ENCODE results near the gene AMMECR1.

Gene AMMECR1

GRCh38 chrX:110163488-110163887, 154.4 kb downstream of the AMMECR1 start:
- peaks cover 4% of the 10 kb centered on the region for H3K4me1 ChIP-seq
- DNase-seq: no peak
- TF ChIP-seq CTCF (IDR thresholded peaks at IDR 0.05; ENCODE audit: low read depth, low read length): no peak
- no peak overlapping the region for H3K4me3 ChIP-seq (ENCODE audit: low read depth, low read length)
- no peaks in the 10 kb centered on the region for H3K27me3 ChIP-seq
- no peaks in the 10 kb centered on the region for H3K9me3 ChIP-seq
- no peaks in the 10 kb centered on the region for H3K36me3 ChIP-seq

GRCh38 chrX:110162867-110163266, 155.0 kb downstream of the AMMECR1 start:
- no peaks in the 10 kb centered on the region for H3K27me3 ChIP-seq
- no peaks in the 10 kb centered on the region for H3K9me3 ChIP-seq
- peaks cover 4% of the 10 kb centered on the region for H3K4me1 ChIP-seq
- no peak for TF ChIP-seq CTCF (IDR thresholded peaks at IDR 0.05; ENCODE audit: low read depth, low read length)
- DNase-seq: no peak
- H3K4me3 ChIP-seq (ENCODE audit: low read depth, low read length): no peak overlapping the region
- no peaks in the 10 kb centered on the region for H3K36me3 ChIP-seq

- Histone ChIP-seq H3K9me3 (no peaks in the 10 kb centered on the region), H3K4me3 (ENCODE audit: low read depth, low read length) (no peak overlapping the region), H3K27me3 (no peaks in the 10 kb centered on the region), H3K4me1 (peaks cover 4% of the 10 kb centered on the region), H3K36me3 (no peaks in the 10 kb centered on the region)
- no peak for TF ChIP-seq CTCF (IDR thresholded peaks at IDR 0.05; ENCODE audit: low read depth, low read length)
- DNase-seq: no peak
These were observed 155.8 kb downstream of the AMMECR1 start for GRCh38 chrX:110162131-110162530.

GRCh38 chrX:110161361-110161686, 156.6 kb downstream of the AMMECR1 start:
- DNase-seq: no peak
- Histone ChIP-seq H3K4me1 (peaks cover 4% of the 10 kb centered on the region), H3K9me3 (no peaks in the 10 kb centered on the region), H3K27me3 (no peaks in the 10 kb centered on the region), H3K36me3 (no peaks in the 10 kb centered on the region), H3K4me3 (ENCODE audit: low read depth, low read length) (no peak overlapping the region)
- no peak for TF ChIP-seq CTCF (IDR thresholded peaks at IDR 0.05; ENCODE audit: low read depth, low read length)

GRCh38 chrX:110159865-110160264, 158.0 kb downstream of the AMMECR1 start:
- no peak for TF ChIP-seq CTCF (IDR thresholded peaks at IDR 0.05; ENCODE audit: low read depth, low read length)
- no peaks in the 10 kb centered on the region for H3K9me3 ChIP-seq
- no peaks in the 10 kb centered on the region for H3K27me3 ChIP-seq
- peaks cover 4% of the 10 kb centered on the region for H3K4me1 ChIP-seq
- H3K4me3 ChIP-seq (ENCODE audit: low read depth, low read length): no peak overlapping the region
- DNase-seq: no peak
- no peaks in the 10 kb centered on the region for H3K36me3 ChIP-seq

- H3K4me3 ChIP-seq (ENCODE audit: low read depth, low read length): no peak overlapping the region
- H3K36me3 ChIP-seq: no peaks in the 10 kb centered on the region
- TF ChIP-seq CTCF (IDR thresholded peaks at IDR 0.05; ENCODE audit: low read depth, low read length): no peak
- DNase-seq: no peak
- H3K4me1 ChIP-seq: peaks cover 4% of the 10 kb centered on the region
- H3K9me3 ChIP-seq: no peaks in the 10 kb centered on the region
- H3K27me3 ChIP-seq: no peaks in the 10 kb centered on the region
These were observed 158.7 kb downstream of the AMMECR1 start for GRCh38 chrX:110159235-110159634.
